Measurements from ENCODE around the gene S100A5.

Gene S100A5

DNA sequence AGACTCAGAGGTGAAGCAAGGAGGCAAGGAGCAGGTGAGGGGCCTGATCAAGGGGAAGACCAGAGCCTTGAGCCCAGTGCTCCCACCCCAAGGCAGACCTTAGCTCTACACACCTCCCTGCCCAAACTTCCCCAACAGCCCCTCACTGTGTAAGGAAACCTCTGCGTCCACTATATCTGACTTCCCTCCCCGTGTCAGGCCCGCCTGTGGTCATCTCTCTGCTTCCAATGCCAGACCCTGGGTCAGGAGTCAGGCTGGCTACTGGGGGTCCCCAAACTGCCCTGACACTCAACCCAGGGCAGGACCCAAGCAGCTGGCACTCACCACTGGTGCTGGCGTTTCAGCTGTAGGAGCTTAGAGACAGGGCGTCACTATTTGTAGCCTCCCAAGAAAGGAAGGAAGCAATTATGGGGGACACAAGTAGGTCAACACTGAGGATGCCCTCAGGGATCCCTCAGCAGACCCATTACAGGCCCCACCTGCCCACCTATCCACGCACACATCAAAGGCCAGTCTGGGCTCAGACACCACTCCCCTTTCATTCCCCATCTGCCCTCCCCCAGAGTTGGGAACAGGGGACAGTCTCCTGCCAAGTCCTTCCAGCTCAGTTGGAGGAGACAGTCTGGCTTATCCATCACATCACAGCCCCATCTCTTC, 9.1 kb upstream of the S100A5 start:
- no peak for DNase-seq (ENCODE audit: low read depth)
- TF ChIP-seq CTCF (conservative IDR thresholded peaks at IDR 0.05; ENCODE audit: low read depth, low read length): no peak
- H3K4me3 ChIP-seq (ENCODE audit: low read length): no peak overlapping the region

DNA sequence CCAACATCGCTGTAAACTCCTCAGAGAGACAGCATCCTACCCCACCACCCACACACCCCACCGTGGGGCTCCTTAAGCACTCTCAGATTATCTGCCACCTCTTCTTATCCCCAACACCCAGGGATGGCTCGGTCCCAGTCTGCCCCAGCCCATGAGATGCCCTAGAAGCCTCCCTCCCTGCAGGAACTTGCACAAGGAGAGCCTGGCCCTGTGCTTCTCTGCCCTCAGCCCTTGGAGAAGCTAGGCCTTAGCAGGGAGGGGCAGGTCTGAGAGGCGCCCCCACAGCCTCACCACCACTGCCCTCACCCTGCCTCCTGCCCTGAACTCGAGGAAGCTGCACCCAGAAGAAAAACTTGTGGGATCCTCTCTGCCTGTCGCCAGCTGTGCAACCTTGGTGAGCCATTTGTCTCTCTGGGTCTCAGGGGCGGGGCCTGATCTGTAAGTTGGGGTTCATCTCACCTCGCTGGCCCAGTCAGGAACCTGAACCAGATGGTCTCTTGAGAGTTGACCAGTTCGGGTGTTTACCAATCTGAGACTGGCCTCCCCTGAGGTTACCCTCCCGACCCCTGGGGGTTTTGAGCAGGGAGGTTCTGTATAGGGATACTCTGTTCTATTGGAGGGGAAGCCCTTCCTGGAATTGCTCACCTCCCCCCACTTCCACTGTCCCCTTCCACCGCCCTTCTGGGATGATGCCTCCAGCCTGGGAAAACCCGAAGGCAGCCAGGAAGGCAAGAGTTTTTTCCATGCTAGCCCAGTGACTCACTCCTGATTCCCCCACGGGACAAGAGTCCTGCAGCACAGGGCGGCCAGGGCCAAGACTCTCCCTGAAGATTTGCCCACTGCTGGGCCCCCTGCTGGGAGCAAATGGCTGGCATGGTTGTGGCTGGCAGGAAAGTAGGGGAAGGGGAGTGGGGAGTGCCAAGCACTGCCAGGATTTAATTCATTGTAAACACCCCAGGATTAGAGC, 8.3 kb upstream of the S100A5 start, which contains the start of gene S100A3:
TSS of gene S100A3 (minus strand) at position 537 of the 967 bp plus-strand sequence. CDS start 773 bp downstream, outside the sequence.
- peak; percentile 80 for DNase-seq (ENCODE audit: low read depth)
- peak; percentile 55 for TF ChIP-seq CTCF (conservative IDR thresholded peaks at IDR 0.05; ENCODE audit: low read depth, low read length)
- no peak within 1 kb of the TSS for H3K4me3 ChIP-seq (ENCODE audit: low read length)

GRCh38 chr1:153547560-153548551, 7.1 kb upstream of the S100A5 start:
- no peak for DNase-seq (ENCODE audit: low read depth)
- no peak for TF ChIP-seq CTCF (conservative IDR thresholded peaks at IDR 0.05; ENCODE audit: low read depth, low read length)
- no peak overlapping the region for H3K4me3 ChIP-seq (ENCODE audit: low read length)

DNA sequence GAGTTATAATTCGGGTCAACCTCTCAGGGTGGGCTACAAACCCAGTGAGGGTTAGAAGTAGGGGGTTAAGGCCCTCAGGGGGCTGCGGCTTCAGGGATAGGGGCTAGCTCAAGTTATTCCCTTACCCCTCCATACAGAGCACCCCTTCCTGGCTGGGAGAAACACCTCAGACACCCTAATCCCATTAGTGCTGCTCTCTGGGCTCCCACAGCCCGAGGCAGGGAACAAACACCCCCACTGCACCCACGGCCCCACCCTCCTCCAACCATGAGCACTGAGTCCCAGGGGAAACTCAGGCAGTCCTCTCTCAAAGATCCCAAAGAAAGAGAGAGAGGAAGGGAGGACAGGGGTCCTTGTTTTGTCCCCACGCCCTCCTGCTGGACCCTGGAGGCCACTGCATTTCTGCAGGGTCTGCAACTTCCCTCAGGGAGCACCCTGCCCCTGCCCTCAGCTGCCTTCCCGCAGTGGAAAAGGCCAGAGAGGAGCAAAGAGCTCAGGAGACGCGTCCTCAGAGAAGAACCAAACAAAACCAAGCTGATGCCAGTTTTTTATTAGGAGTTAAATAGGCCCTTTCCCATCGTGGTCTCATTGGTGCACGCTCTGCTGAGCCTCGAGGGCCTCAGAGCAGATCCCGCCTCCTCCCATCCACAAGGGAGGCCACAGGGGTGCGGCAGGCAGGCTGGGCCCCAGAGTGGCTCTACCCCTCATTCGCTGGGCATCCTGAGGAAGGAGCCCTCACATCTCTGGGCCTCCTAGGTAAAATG, 6.2 kb upstream of the S100A5 start:
- DNase-seq (ENCODE audit: low read depth): no peak
- H3K4me3 ChIP-seq (ENCODE audit: low read length): no peak overlapping the region
- TF ChIP-seq CTCF (conservative IDR thresholded peaks at IDR 0.05; ENCODE audit: low read depth, low read length): peak; percentile 1

DNA sequence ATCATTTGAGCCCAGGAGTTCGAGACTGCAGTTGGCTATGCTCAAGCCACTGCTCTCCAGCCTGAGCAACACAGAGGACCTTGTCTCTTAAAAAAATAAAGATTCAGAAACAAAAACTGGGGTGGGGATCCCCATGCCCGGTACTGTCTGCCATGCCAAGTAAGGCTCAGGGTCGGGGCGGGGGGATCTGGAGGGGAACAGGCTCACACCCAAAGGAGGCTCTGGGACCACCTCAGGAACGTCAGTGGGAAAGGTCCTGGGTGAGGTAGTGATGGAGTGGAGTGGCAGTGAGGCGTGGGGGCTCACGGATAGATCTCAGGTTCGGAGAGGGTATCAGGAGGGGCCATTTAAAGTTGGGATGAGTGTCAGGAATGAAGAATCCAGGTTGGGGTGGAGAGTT, 5.6 kb upstream of the S100A5 start:
- H3K4me3 ChIP-seq (ENCODE audit: low read length): no peak overlapping the region
- no peak for TF ChIP-seq CTCF (conservative IDR thresholded peaks at IDR 0.05; ENCODE audit: low read depth, low read length)
- DNase-seq (ENCODE audit: low read depth): no peak

All from retinal pigment epithelial cell (primary cell).